Common myeloid progenitor, CD34-positive (primary cell): Measurements from ENCODE around the gene SLC6A7.

Experiments used
- CTCF ChIA-PET: fragments of 350-600 bp; sonication (Branson Sonifier 250); formaldehyde crosslinking; loops from one replicate; lab custom pipeline; 2021; ENCODE audit warnings: antibody characterized with exemption; lab: Charles Lee
- POLR2A ChIA-PET: fragments of 350-600 bp; sonication (Branson Sonifier 250); formaldehyde crosslinking; loops from one replicate; lab custom pipeline; 2021; ENCODE audit warnings: antibody characterized with exemption; lab: Charles Lee
- DNase-seq, 3 donors: peaks; one replicate each; pipeline versions ENCODE4 v3.0.0 to v3.0.0-alpha.2; 2013
- H3K27ac ChIP-seq, 2 experiments: 1 replicate in 1 of 2; 2 replicates in 1 of 2; pipeline ENCODE4 v1.7.0; 2013; ENCODE audit warnings: inconsistent platforms in 2 of 2, low read length in 2 of 2, mild to moderate bottlenecking in 2 of 2, low read depth in 1 of 2, moderate library complexity in 1 of 2; ENCODE audit not compliant: severe bottlenecking in 2 of 2, insufficient read depth in 1 of 2, poor library complexity in 1 of 2
- H3K27me3 ChIP-seq, 5 experiments: replicated peaks in 2 of 5; 1 replicate in 3 of 5; 2 replicates in 2 of 5; pipeline versions ENCODE4 v1.6.1 to v1.7.0; 2013; ENCODE audit warnings: low read length in 4 of 5, mild to moderate bottlenecking in 2 of 5, moderate library complexity in 2 of 5, inconsistent platforms in 1 of 5; ENCODE audit not compliant: insufficient read depth in 5 of 5, control insufficient read depth in 4 of 5
- H3K36me3 ChIP-seq, 4 experiments: 1 replicate in 2 of 4; 2 replicates in 2 of 4; pipeline versions ENCODE4 v1.6.1 to v1.7.0; 2013; ENCODE audit warnings: low read length in 3 of 4, control low read depth in 1 of 4, mild to moderate bottlenecking in 1 of 4; ENCODE audit not compliant: control insufficient read depth in 4 of 4, insufficient read depth in 4 of 4
- H3K4me1 ChIP-seq, 4 experiments: 1 replicate in 3 of 4; 2 replicates in 1 of 4; pipeline versions ENCODE4 v1.6.1 to v1.7.1; 2013; ENCODE audit warnings: low read length in 3 of 4, mild to moderate bottlenecking in 3 of 4, control low read depth in 1 of 4, inconsistent platforms in 1 of 4, moderate library complexity in 1 of 4; ENCODE audit not compliant: control insufficient read depth in 4 of 4, insufficient read depth in 4 of 4; ENCODE audit errors: control extremely low read depth in 1 of 4
- H3K4me3 ChIP-seq, 7 experiments: 1 replicate in 4 of 7; 2 replicates in 3 of 7; pipeline versions ENCODE4 v1.5.1 to v1.7.0; 2013; ENCODE audit warnings: mild to moderate bottlenecking in 7 of 7, low read length in 6 of 7, moderate library complexity in 6 of 7, inconsistent platforms in 2 of 7, low read depth in 2 of 7, control low read depth in 1 of 7; ENCODE audit not compliant: insufficient read depth in 4 of 7, control insufficient read depth in 1 of 7; ENCODE audit errors: extremely low read depth in 1 of 7
- H3K9me3 ChIP-seq, 5 experiments: 1 replicate in 4 of 5; 2 replicates in 1 of 5; pipeline versions ENCODE4 v1.6.1 to v1.7.1; 2013; ENCODE audit warnings: low read length in 4 of 5, mild to moderate bottlenecking in 2 of 5, inconsistent platforms in 1 of 5, low read depth in 1 of 5, moderate library complexity in 1 of 5; ENCODE audit not compliant: control insufficient read depth in 4 of 5, insufficient read depth in 2 of 5; ENCODE audit errors: control extremely low read depth in 1 of 5
- WGBS: methylation state at CpG from one replicate; pipeline ENCODE4 v1.1.5; 2013; ENCODE audit not compliant: insufficient coverage; 5-methylcytosine and 5-hydroxymethylcytosine counted together

The SLC6A7 gene

DNA sequence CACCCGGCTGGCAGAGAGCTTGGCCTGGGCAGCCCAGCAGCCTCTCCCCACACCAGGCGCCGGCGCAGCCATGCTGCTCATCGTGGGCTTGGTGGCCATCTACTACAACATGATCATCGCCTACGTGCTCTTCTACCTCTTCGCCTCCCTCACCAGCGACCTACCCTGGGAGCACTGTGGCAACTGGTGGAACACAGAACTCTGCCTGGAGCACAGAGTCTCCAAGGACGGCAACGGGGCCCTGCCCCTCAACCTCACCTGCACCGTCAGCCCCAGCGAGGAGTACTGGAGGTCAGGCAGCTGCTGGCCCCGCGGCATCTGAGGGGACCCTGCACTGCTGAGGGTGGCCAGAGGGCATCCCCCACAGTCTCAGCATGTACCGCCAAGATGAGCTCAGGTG is 7.1 kb downstream of the SLC6A7 start:
- H3K27me3 ChIP-seq, result peaks cover 0 to 30% (median 10%) of the 10 kb centered on the region in 5 experiments
- CTCF ChIA-PET, result interaction anchor here (0.8 to 1.6 kb wide), 6 partner anchors 8 to 23 kb away, joined by 3 to 4 read pairs (median 4); no protein-coding TSS in a partner anchor
- POLR2A ChIA-PET, result no interaction called here
- 95% methylated on average over 10 of the region's 16 CpGs for WGBS
- DNase-seq, result no peak
- H3K4me1 ChIP-seq, result no peaks in the 10 kb centered on the region
- no peak overlapping the region for H3K4me3 ChIP-seq
- peaks cover 0 to 4% (median 0%) of the 10 kb centered on the region in 5 experiments for H3K9me3 ChIP-seq
- H3K36me3 ChIP-seq, result no peaks in the 10 kb centered on the region
- no peak overlapping the region for H3K27ac ChIP-seq

DNA sequence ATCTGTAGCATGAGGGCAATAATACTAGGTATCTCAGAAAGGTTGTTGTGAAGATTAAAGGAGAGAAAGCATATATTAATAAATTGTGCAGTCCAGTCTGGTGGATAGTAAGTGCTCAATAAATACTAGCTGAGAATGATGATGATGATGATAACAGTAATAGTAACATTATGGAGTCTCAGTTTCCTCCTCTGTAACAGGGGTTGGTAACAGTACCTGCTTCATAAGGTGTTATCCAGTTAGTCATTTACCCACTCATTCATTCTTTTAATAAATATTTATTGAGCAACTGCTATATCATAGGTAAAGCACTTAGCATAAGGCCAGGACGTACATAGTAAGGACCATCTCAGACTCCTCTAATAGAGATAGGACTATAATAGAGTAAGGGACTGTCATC is 7.6 kb downstream of the SLC6A7 start:
- Histone ChIP-seq H3K27me3 (peaks cover 0 to 30% (median 5%) of the 10 kb centered on the region in 5 experiments), H3K36me3 (no peaks in the 10 kb centered on the region), H3K4me1 (no peaks in the 10 kb centered on the region), H3K4me3 (no peak overlapping the region), H3K27ac (no peak overlapping the region), H3K9me3 (peaks cover 0 to 4% (median 0%) of the 10 kb centered on the region in 5 experiments)
- POLR2A ChIA-PET, result no interaction called here
- no peak for DNase-seq
- CTCF ChIA-PET, result interaction anchor here (0.8 to 1.6 kb wide), 4 partner anchors 9 to 23 kb away, joined by 3 to 4 read pairs (median 4); no protein-coding TSS in a partner anchor
- no CpG with 5 or more reads among the region's 1 CpG for WGBS

DNA sequence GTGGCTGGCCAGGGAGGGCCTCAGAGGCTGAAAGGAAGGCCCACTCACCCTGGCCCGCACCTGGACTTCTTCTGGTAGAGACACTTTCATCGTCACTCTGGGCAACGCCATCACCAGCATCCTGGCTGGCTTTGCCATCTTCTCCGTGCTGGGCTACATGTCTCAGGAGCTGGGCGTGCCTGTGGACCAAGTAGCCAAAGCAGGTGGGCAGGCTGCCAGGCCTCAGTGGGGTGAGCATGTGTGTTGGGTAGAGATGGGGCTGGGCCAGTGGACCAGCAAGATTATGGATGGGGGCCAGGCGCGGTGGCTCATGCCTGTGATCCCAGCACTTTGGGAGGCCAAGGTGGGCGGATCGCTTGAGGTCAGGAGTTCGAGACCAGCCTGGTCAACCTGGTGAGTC is 12.6 kb downstream of the SLC6A7 start:
- Histone ChIP-seq H3K36me3 (no peaks in the 10 kb centered on the region), H3K27me3 (peaks cover 0 to 22% (median 3%) of the 10 kb centered on the region in 5 experiments), H3K9me3 (peaks cover 0 to 4% (median 0%) of the 10 kb centered on the region in 5 experiments), H3K4me3 (no peak overlapping the region), H3K4me1 (peaks cover 0 to 12% (median 9%) of the 10 kb centered on the region in 4 experiments), H3K27ac (no peak overlapping the region)
- ChIA-PET POLR2A (no interaction called here), CTCF (interaction anchor here (0.6 to 1.2 kb wide), 3 partner anchors 13 to 209 kb away, joined by 3 read pairs; no protein-coding TSS in a partner anchor)
- 94% methylated on average over 8 of the region's 10 CpGs for WGBS
- DNase-seq, result no peak

DNA sequence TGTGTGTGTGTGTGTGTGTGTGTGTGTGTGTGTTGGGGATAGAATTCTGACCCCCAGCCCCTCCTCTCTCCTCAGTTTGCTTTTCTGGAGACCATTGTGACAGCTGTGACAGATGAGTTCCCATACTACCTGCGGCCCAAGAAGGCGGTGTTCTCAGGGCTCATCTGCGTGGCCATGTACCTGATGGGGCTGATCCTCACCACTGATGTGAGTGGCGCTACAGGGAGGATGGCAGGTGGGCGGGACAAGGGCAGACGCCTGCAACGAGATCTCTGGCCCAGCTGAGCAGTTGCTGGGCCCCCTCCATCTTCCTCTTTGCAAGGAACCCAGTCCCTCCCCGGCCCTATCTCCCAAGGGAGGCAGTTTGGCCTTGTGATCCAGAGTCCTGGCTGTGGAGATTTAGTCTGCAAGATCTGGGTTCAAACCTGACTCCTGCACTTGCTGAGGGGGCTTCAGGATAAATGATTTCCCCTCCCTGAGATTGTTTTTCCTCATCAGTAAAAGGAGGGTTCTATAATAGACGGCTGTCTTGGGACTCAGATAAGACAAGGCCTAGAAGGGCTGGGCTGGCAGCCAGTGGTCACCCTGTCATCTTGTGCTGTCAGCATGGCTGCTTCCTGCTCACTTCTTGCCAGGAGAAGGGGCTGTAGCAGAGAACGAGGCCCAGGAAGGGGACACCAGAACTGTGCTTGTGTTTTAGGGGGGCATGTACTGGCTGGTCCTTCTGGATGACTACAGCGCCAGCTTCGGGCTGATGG is 14.1 kb downstream of the SLC6A7 start:
- H3K4me1 ChIP-seq, result peaks cover 5 to 19% (median 17%) of the 10 kb centered on the region in 4 experiments
- H3K27me3 ChIP-seq, result peaks cover 0 to 19% (median 5%) of the 10 kb centered on the region in 5 experiments
- H3K36me3 ChIP-seq, result no peaks in the 10 kb centered on the region
- ChIA-PET CTCF (interaction anchor here (0.6 to 3.6 kb wide), 5 partner anchors 8 to 30 kb away, joined by 3 to 11 read pairs (median 4); no protein-coding TSS in a partner anchor), POLR2A (no interaction called here)
- no peak for DNase-seq
- no peak overlapping the region for H3K4me3 ChIP-seq
- 84% methylated on average over 12 of the region's 12 CpGs for WGBS
- H3K9me3 ChIP-seq, result peaks cover 0 to 4% (median 0%) of the 10 kb centered on the region in 5 experiments
- no peak overlapping the region for H3K27ac ChIP-seq

DNA sequence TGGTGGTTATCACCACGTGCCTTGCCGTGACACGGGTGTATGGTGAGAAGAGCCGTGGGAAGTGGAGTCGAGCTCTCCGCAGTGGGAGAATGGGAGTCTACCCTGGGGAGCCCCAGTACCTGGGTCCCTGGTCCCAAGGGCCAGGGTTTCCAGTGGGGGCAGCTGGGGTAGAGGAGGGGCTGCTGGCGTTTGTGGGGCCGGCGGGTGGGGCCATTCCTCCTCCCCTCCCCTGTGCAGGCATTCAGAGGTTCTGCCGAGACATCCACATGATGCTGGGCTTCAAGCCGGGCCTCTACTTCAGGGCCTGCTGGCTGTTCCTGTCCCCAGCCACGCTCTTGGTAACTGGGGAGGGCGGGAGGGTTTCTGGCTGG is 14.7 kb downstream of the SLC6A7 start:
- H3K4me3 ChIP-seq, result no peak overlapping the region
- H3K27ac ChIP-seq, result no peak overlapping the region
- H3K9me3 ChIP-seq, result no peaks in the 10 kb centered on the region
- no peaks in the 10 kb centered on the region for H3K36me3 ChIP-seq
- no peak for DNase-seq
- peaks cover 5 to 25% (median 23%) of the 10 kb centered on the region in 4 experiments for H3K4me1 ChIP-seq
- ChIA-PET CTCF (interaction anchor here (0.6 to 3.6 kb wide), 5 partner anchors 8 to 30 kb away, joined by 3 to 11 read pairs (median 4); no protein-coding TSS in a partner anchor), POLR2A (no interaction called here)
- WGBS, result 92% methylated on average over 3 of the region's 13 CpGs
- peaks cover 0 to 15% (median 5%) of the 10 kb centered on the region in 5 experiments for H3K27me3 ChIP-seq

DNA sequence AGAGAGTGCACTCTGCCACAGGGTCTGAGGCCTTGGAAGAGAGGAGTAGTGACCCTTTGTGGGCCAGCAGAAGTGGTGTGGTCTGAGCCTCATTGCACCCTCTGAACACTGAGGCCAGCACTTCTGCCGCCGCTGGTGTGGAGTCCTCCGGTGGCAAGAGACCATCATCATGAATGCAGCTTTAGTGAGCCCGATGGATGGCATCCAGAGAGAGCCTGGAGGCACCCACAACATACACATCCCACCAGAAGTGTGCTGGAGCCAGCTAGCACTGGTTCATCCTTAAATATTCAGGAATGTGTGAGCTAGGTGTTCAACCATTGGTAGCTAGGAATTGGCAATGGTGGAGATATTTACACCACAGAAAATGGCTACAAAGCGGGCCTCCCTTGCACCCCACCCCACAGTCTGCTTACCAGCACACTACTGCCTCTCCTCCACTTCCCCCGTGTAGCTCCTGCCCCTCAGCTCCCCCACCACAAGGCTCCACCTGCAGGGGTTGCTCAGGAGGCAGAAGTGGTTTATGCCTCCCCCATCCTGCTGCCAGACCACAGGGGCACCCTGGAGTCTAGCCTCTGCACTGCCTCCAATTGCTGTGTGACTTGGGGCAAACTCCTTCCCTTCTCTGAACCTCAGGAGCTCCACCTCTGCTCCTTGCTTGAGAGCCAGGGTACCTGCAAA is 16.4 kb downstream of the SLC6A7 start:
- no peak overlapping the region for H3K4me3 ChIP-seq
- peak in 2 of 3 donors; percentile 64 to 72 for DNase-seq
- H3K27me3 ChIP-seq, result peaks cover 0 to 20% (median 4%) of the 10 kb centered on the region in 5 experiments
- H3K4me1 ChIP-seq, result peaks cover 5 to 27% (median 26%) of the 10 kb centered on the region in 4 experiments
- WGBS, result 50% methylated on average over 2 of the region's 6 CpGs
- no peak overlapping the region for H3K27ac ChIP-seq
- ChIA-PET CTCF (interaction anchor here (0.8 to 3.6 kb wide), 11 partner anchors 9 to 144 kb away, joined by 3 to 11 read pairs (median 4); partner anchors contain the start of gene PDGFRB), POLR2A (no interaction called here)
- no peaks in the 10 kb centered on the region for H3K9me3 ChIP-seq
- no peaks in the 10 kb centered on the region for H3K36me3 ChIP-seq
